Right atrium auricular region (tissue), 2 donors: Measurements from ENCODE around the gene DPYD. TPM values are rescaled to one million over a fixed set of nuclear protein-coding genes. Genes with fewer than 3 reads are reported as not detected.

Source experiments
- DNase-seq: peaks from one replicate; pipeline ENCODE4 v3.0.0-alpha.2; 2019; ENCODE audit warnings: low spot score
- H3K27ac ChIP-seq, 2 donors: fragments of 200-600 bp; sonication (generic); 1 replicate in 1 of 2; 2 replicates in 1 of 2; pipeline ENCODE4 v1.5.1; 2016 to 2019
- H3K27me3 ChIP-seq, 2 donors: fragments of 200-600 bp; sonication (generic); one replicate each; pipeline versions ENCODE4 v1.5.1 to v1.6.0; 2017 to 2019
- H3K36me3 ChIP-seq: fragments of 200-600 bp; sonication (generic); one replicate; pipeline ENCODE4 v1.5.1; 2016
- H3K4me1 ChIP-seq, 2 donors: fragments of 200-600 bp; sonication (generic); one replicate each; pipeline versions ENCODE4 v1.5.1 to v1.6.0; 2017 to 2019
- H3K4me3 ChIP-seq, 2 donors: fragments of 200-600 bp; sonication (generic); 1 replicate in 1 of 2; 2 replicates in 1 of 2; pipeline ENCODE4 v1.5.1; 2017 to 2019; ENCODE audit warnings: mild to moderate bottlenecking in 1 of 2, moderate library complexity in 1 of 2
- H3K9me3 ChIP-seq, 2 donors: fragments of 200-600 bp; sonication (generic); one replicate each; pipeline ENCODE4 v1.5.1; 2019
- total RNA-seq, 2 donors: library from RNA; depleted of rRNA; stranded (reverse); fragments of >200 nt; gene quantifications; one replicate each; pipeline ENCODE4 v1.1.0, GENCODE V29; 2016
- TF ChIP-seq, protein P1 (sequence below), 2 donors: fragments of 200-600 bp; sonication (generic); IDR thresholded peaks; one replicate each; pipeline ENCODE4 v1.5.1; 2019; ENCODE audit warnings: antibody characterized with exemption in 2 of 2

DPYD gene
- total RNA-seq, 2 donors from 2014 or later, result 11.3 to 14.5 TPM

DNA sequence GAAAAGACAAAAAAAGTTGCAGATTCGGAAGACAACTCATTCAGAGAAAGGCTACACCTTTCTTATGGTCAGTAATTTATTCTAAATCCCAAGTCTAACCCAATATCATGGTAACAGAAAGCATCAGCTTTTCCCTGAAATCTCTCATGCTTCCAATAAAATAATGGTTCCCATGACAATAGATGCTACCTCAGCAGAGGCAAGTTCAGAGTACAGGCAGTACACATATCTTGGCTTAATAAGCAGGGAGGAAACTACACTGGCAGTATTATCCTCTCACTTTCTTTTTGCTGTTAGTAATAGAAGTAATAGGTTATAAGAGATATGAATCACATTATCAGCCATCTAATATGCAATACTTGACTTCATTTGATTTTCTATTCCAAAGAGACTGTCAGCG, 137.1 kb downstream of the DPYD start:
- H3K27ac ChIP-seq, result no peak overlapping the region
- no peak for DNase-seq
- H3K27me3 ChIP-seq, result no peaks in the 10 kb centered on the region
- H3K4me3 ChIP-seq, result no peak overlapping the region
- no peaks in the 10 kb centered on the region for H3K36me3 ChIP-seq
- no peaks in the 10 kb centered on the region for H3K9me3 ChIP-seq
- no peaks in the 10 kb centered on the region for H3K4me1 ChIP-seq
- TF ChIP-seq, protein P1, sequence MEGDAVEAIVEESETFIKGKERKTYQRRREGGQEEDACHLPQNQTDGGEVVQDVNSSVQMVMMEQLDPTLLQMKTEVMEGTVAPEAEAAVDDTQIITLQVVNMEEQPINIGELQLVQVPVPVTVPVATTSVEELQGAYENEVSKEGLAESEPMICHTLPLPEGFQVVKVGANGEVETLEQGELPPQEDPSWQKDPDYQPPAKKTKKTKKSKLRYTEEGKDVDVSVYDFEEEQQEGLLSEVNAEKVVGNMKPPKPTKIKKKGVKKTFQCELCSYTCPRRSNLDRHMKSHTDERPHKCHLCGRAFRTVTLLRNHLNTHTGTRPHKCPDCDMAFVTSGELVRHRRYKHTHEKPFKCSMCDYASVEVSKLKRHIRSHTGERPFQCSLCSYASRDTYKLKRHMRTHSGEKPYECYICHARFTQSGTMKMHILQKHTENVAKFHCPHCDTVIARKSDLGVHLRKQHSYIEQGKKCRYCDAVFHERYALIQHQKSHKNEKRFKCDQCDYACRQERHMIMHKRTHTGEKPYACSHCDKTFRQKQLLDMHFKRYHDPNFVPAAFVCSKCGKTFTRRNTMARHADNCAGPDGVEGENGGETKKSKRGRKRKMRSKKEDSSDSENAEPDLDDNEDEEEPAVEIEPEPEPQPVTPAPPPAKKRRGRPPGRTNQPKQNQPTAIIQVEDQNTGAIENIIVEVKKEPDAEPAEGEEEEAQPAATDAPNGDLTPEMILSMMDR (IDR thresholded peaks at IDR 0.05), result no peak

DNA sequence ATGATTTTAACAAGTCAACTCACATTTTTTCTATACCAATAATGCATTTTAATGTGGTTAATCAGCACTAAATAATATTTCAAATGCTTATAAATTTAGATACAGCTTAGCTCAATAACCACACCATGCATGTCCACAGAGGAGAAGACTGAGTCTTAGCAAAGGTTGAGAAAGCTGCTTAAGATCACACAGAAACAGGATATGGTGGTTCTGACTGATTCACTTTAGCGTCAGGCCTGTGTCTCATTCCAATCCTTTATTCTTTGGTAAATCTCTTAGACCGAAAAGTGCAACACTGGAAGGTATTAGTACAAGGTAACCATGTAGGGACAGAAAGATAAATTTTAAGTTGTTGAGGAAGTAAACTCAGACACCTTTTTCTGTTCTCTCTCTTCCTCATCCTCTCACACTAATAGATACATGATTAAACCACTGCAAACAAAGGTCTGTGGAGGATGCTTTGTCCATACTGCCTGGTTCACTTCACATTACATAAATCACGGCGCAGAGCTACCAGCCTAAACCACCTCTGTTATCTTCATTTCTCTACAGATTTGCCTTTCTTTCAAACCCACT, 139.0 kb downstream of the DPYD start:
- Histone ChIP-seq H3K27me3 (no peaks in the 10 kb centered on the region), H3K4me1 (no peaks in the 10 kb centered on the region), H3K4me3 (no peak overlapping the region), H3K27ac (no peak overlapping the region), H3K9me3 (no peaks in the 10 kb centered on the region), H3K36me3 (no peaks in the 10 kb centered on the region)
- TF ChIP-seq, protein P1 (IDR thresholded peaks at IDR 0.05), result no peak
- DNase-seq, result no peak

DNA sequence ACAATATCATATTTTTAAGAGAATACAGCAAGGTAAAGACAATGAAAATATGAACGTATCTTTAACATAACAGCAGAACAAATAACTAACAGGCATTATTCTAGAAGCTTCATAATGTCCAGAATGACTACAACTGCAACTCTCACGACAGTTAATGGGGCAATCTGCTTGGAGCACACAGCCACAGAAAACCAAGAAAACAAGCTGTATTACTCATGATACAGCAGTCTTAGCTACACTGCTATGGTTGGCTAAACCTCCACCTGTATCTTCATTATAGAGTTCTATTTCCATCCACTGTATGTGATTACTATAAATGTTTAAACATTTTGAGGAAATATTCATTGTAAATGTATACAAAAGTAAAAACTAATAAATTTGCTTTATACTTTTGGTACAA, 139.9 kb downstream of the DPYD start:
- Histone ChIP-seq H3K27ac (no peak overlapping the region), H3K4me3 (no peak overlapping the region), H3K4me1 (no peaks in the 10 kb centered on the region), H3K36me3 (no peaks in the 10 kb centered on the region), H3K9me3 (no peaks in the 10 kb centered on the region), H3K27me3 (no peaks in the 10 kb centered on the region)
- TF ChIP-seq, protein P1 (IDR thresholded peaks at IDR 0.05), result no peak
- no peak for DNase-seq

DNA sequence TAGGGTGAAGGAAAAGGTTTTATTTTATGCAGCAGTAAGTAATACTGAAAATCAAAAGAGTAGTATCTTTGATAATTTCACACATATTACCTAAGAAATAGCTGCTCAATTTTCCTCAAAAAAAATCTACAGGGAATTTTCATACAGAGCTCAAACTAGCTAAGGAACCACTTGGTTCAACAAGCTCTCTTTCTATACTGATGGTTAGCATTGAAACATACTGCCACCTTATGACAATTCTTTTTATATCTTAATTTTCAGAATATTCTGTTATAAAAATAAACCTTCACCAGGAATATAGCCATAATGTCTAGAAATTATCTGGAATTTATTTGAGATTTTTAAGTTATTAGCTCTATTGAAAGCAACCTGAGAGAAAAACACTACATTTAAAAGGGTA, 142.1 kb downstream of the DPYD start:
- no peak overlapping the region for H3K27ac ChIP-seq
- TF ChIP-seq, protein P1 (IDR thresholded peaks at IDR 0.05), result peak in 1 of 2 donors; percentile 29
- no peaks in the 10 kb centered on the region for H3K27me3 ChIP-seq
- no peak for DNase-seq
- no peaks in the 10 kb centered on the region for H3K4me1 ChIP-seq
- peaks cover 0 to 3% of the 10 kb centered on the region in 2 donors for H3K9me3 ChIP-seq
- H3K4me3 ChIP-seq, result no peak overlapping the region
- H3K36me3 ChIP-seq, result no peaks in the 10 kb centered on the region

DNA sequence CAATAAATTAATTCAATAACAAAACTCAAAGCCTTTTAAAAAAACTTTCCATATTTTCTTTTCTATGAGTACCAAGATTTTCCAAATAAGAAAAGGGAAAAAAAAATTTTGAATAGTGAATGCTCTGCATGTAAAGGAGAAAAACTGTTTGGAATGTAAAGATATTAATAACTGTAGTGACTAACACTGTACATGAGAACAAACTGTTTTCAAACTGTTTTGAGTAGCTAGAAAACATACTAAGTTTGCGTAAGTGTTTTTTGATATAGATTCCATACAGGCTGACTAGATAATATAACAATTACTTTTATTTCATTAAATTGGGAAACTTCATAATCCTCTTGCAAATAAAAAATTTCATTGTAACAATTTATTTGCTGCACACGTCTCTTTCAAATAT, 150.5 kb downstream of the DPYD start:
- peaks cover 0 to 10% of the 10 kb centered on the region in 2 donors for H3K4me1 ChIP-seq

More for the DNA sequence above, 150.5 kb downstream of the DPYD start:
- DNase-seq, result no peak
- no peaks in the 10 kb centered on the region for H3K27me3 ChIP-seq
- no peaks in the 10 kb centered on the region for H3K36me3 ChIP-seq
- TF ChIP-seq, protein P1 (IDR thresholded peaks at IDR 0.05), result no peak
- H3K27ac ChIP-seq, result no peak overlapping the region
- peaks cover 0 to 6% of the 10 kb centered on the region in 2 donors for H3K9me3 ChIP-seq
- no peak overlapping the region for H3K4me3 ChIP-seq
